CD4-positive, alpha-beta T cell (primary cell): ENCODE results near the gene RHOJ. TPM values are rescaled to one million over a fixed set of nuclear protein-coding genes. Genes with fewer than 3 reads are reported as not detected.
"Not testable (repeated sequence)": the region's sequence is repeated elsewhere in the genome, so short reads cannot be mapped to it uniquely, and the experiment has no call there.

Source experiments
- ATAC-seq: fragments of 200-7000 bp; cut with Tn5 transposase; one replicate; pipeline ENCODE4 v1.10.0; 2022; ENCODE audit warnings: mild to moderate bottlenecking; ENCODE audit not compliant: poor library complexity
- CTCF ChIA-PET: fragments of 350-600 bp; sonication (Branson Sonifier 250); formaldehyde crosslinking; loops from one replicate; lab custom pipeline; 2021; ENCODE audit warnings: antibody characterized with exemption, inconsistent platforms; lab: Charles Lee
- POLR2A ChIA-PET: fragments of 350-600 bp; sonication (Branson Sonifier 250); formaldehyde crosslinking; loops from one replicate; lab custom pipeline; 2021; ENCODE audit warnings: antibody characterized with exemption, inconsistent platforms; lab: Charles Lee
- DNase-seq, 14 experiments: peaks; one replicate each; pipeline ENCODE4 v3.0.0-alpha.2; 2013 to 2020; ENCODE audit warnings: mixed read lengths in 2 of 14
- H3K27ac ChIP-seq, 2 donors: one replicate each; pipeline versions ENCODE4 v1.5.1 to v1.7.0; 2013; ENCODE audit warnings: low read length in 2 of 2, low read depth in 1 of 2, mild to moderate bottlenecking in 1 of 2
- H3K27me3 ChIP-seq, 2 experiments: 1 replicate in 1 of 2; 2 replicates in 1 of 2; pipeline versions ENCODE4 v1.6.1 to v1.7.0; 2013; ENCODE audit warnings: low read length in 2 of 2, control low read depth in 1 of 2, mild to moderate bottlenecking in 1 of 2, moderate library complexity in 1 of 2; ENCODE audit not compliant: insufficient read depth in 2 of 2, control insufficient read depth in 1 of 2
- H3K36me3 ChIP-seq: one replicate; pipeline ENCODE4 v1.6.1; 2013; ENCODE audit warnings: low read length, control low read depth; ENCODE audit not compliant: insufficient read depth
- H3K4me1 ChIP-seq: one replicate; pipeline ENCODE4 v1.6.1; 2013; ENCODE audit warnings: low read length, control low read depth; ENCODE audit not compliant: insufficient read depth
- H3K4me3 ChIP-seq: one replicate; pipeline ENCODE4 v1.5.1; 2013; ENCODE audit warnings: mild to moderate bottlenecking, low read length, moderate library complexity
- H3K9me3 ChIP-seq, 2 experiments: 1 replicate in 1 of 2; 2 replicates in 1 of 2; pipeline versions ENCODE4 v1.6.1 to v1.7.0; 2013; ENCODE audit warnings: low read length in 2 of 2, mild to moderate bottlenecking in 2 of 2, control low read depth in 1 of 2, moderate library complexity in 1 of 2; ENCODE audit not compliant: control insufficient read depth in 1 of 2, insufficient read depth in 1 of 2
- H3K27ac Mint-ChIP-seq: one replicate; pipeline ENCODE4 v1.8.0; 2020; ENCODE audit warnings: mixed read lengths
- H3K27me3 Mint-ChIP-seq: one replicate; pipeline ENCODE4 v1.8.0; 2021; ENCODE audit warnings: mixed read lengths
- H3K36me3 Mint-ChIP-seq: one replicate; pipeline ENCODE4 v1.8.0; 2021; ENCODE audit warnings: low read depth, mixed read lengths
- H3K4me1 Mint-ChIP-seq: one replicate; pipeline ENCODE4 v1.8.0; 2021; ENCODE audit warnings: low read depth, mixed read lengths
- H3K4me3 Mint-ChIP-seq: one replicate; pipeline ENCODE4 v1.8.0; 2020; ENCODE audit warnings: mild to moderate bottlenecking, mixed read lengths
- H3K9me3 Mint-ChIP-seq: one replicate; pipeline ENCODE4 v1.8.0; 2020; ENCODE audit warnings: mixed read lengths
- CTCF ChIP-seq: fragments of 200-600 bp; IDR thresholded peaks from one replicate; pipeline ENCODE4 v1.8.0; 2022; ENCODE audit warnings: antibody characterized with exemption, mild to moderate bottlenecking
- intact Hi-C, 2 experiments: fragments of 100-400 bp; cut with DNase I in 1 of 2; cut with micrococcal nuclease in 1 of 2; formaldehyde crosslinking; loops; one replicate each; pipeline versions ENCODE4 v1.15.1 to v1.9.0; 2023 to 2025; cut with DNase I, micrococcal nuclease
- total RNA-seq, 174 experiments: library from RNA in 2 of 174; stranded (reverse) in 2 of 174; gene quantifications; one replicate each; pipeline ENCODE4 v1.2.3 and lab custom pipeline; 2021 to 2026

RHOJ gene
- total RNA-seq, 2 experiments from 2014 or later: not detected

DNA sequence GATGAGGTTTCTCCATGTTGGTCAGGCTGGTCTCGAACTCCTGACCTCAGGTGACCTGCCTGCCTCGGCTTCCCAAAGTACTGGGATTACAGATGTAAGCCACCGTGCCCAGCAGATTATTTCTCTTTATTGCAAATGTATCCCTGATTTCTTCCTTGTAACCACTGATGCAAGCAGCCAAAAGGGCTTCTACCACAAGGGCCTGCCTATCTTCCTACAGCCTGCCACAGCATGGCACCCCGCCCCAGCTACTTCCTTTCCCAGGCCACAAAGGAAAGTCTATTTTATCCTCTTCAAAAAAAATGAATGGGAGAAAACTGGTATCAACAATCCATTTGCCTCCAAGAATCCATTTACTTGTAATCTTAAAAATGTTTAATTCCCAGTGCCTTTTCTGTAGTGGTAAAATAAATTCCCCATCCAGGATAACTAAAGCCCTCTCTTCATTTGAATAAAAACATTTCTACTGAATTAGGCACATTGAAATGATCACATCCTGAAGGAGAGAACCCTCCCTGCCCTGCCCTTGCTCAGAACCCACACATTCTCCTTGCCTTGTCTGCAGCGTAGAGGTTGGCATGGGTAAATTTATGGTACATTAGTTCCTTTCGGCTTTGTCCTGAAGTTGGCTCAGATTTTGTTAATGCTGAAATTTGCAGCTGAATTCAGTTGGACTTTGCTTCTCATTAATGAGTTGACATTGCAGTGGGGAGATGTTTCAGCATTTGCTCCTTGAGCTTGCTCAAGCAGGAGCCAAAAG, 95.3 kb downstream of the RHOJ start:
- H3K9me3 ChIP-seq: no peaks in the 10 kb centered on the region
- no peak for TF ChIP-seq CTCF
- H3K27me3 ChIP-seq: peaks cover 0 to 15% of the 10 kb centered on the region in 2 experiments
- no peaks in the 10 kb centered on the region for H3K4me1 ChIP-seq
- no peaks in the 10 kb centered on the region for H3K4me1 Mint-ChIP-seq
- DNase-seq (no peak), ATAC-seq (no peak)
- H3K4me3 Mint-ChIP-seq: no peak overlapping the region
- intact Hi-C loops: no loop called here
- POLR2A ChIA-PET: no interaction called here
- no peaks in the 10 kb centered on the region for H3K36me3 Mint-ChIP-seq
- no peak overlapping the region for H3K4me3 ChIP-seq
- H3K9me3 Mint-ChIP-seq: no peaks in the 10 kb centered on the region
- no peak overlapping the region for H3K27ac ChIP-seq
- peaks cover 46% of the 10 kb centered on the region for H3K27me3 Mint-ChIP-seq
- no peak overlapping the region for H3K27ac Mint-ChIP-seq
- CTCF ChIA-PET: no interaction called here
- no peaks in the 10 kb centered on the region for H3K36me3 ChIP-seq

DNA sequence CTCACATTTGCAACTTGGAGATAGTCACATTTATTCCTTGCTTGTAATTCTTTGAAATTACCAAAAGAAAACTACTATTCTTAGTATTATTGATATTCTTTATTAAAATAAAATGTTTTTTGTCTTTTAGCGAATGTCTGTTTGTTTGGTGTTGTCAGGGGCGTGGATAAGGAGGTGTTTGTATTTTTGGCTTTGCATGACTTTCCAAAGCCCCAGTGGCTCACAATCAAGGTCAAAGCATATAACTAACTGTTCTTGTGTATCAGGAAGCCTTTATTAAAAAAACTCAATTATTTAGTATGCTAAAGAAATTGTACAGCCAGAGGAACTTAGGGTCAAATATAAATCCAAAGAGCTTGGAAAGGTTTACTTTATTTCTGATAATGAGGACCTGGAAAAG, 96.6 kb downstream of the RHOJ start:
- Histone ChIP-seq H3K4me3 (no peak overlapping the region), H3K27me3 (peaks cover 0 to 15% of the 10 kb centered on the region in 2 experiments), H3K4me1 (no peaks in the 10 kb centered on the region), H3K27ac (no peak overlapping the region), H3K36me3 (no peaks in the 10 kb centered on the region), H3K9me3 (no peaks in the 10 kb centered on the region)
- no peak overlapping the region for H3K27ac Mint-ChIP-seq
- no peaks in the 10 kb centered on the region for H3K36me3 Mint-ChIP-seq
- H3K27me3 Mint-ChIP-seq: peaks cover 38% of the 10 kb centered on the region
- no peak for DNase-seq
- intact Hi-C loops: no loop called here
- no peak overlapping the region for H3K4me3 Mint-ChIP-seq
- no peaks in the 10 kb centered on the region for H3K4me1 Mint-ChIP-seq
- TF ChIP-seq CTCF: no peak
- POLR2A ChIA-PET: no interaction called here
- ATAC-seq: no peak
- H3K9me3 Mint-ChIP-seq: no peaks in the 10 kb centered on the region
- CTCF ChIA-PET: no interaction called here

- ChIA-PET POLR2A (no interaction called here), CTCF (no interaction called here)
- intact Hi-C loops: no loop called here
- H3K27me3 Mint-ChIP-seq: peaks cover 29% of the 10 kb centered on the region
- H3K9me3 Mint-ChIP-seq: no peaks in the 10 kb centered on the region
- Histone ChIP-seq H3K27ac (no peak overlapping the region), H3K4me3 (no peak overlapping the region), H3K4me1 (no peaks in the 10 kb centered on the region), H3K36me3 (no peaks in the 10 kb centered on the region), H3K27me3 (peaks cover 0 to 15% of the 10 kb centered on the region in 2 experiments), H3K9me3 (no peaks in the 10 kb centered on the region)
- H3K4me3 Mint-ChIP-seq: no peak overlapping the region
- DNase-seq: no peak
- ATAC-seq: no peak
- TF ChIP-seq CTCF: no peak
- H3K4me1 Mint-ChIP-seq: no peaks in the 10 kb centered on the region
- no peak overlapping the region for H3K27ac Mint-ChIP-seq
- no peaks in the 10 kb centered on the region for H3K36me3 Mint-ChIP-seq
These were observed 97.8 kb downstream of the RHOJ start for GRCh38 chr14:63301891-63302534.

GRCh38 chr14:63304429-63304828, 100.2 kb downstream of the RHOJ start:
- H3K27ac Mint-ChIP-seq, ATAC-seq, H3K9me3 Mint-ChIP-seq, H3K36me3 ChIP-seq, H3K9me3 ChIP-seq, DNase-seq, H3K4me3 ChIP-seq, CTCF ChIA-PET, H3K27ac ChIP-seq, H3K36me3 Mint-ChIP-seq, intact Hi-C loops, H3K4me1 ChIP-seq, POLR2A ChIA-PET, H3K4me1 Mint-ChIP-seq, H3K4me3 Mint-ChIP-seq: not testable (repeated sequence)
- H3K27me3 Mint-ChIP-seq: peaks cover 27% of the 10 kb centered on the region
- peaks cover 0 to 12% of the 10 kb centered on the region in 2 experiments for H3K27me3 ChIP-seq
